WTC11 (cell line): Measurements from ENCODE around the gene WWP2.

Experiments
- CREM ChIP-seq: sonication (generic); formaldehyde crosslinking; IDR thresholded peaks from 2 replicates; pipeline ENCODE4 v1.8.1; 2022; ENCODE audit warnings: mild to moderate bottlenecking, missing genetic modification reagents, moderate library complexity
- HMGXB4 ChIP-seq: sonication (generic); formaldehyde crosslinking; IDR thresholded peaks from 2 replicates; pipeline ENCODE4 v1.8.1; 2023; ENCODE audit warnings: mild to moderate bottlenecking, moderate library complexity, missing genetic modification reagents
- MXD4 ChIP-seq: fragments of 250-450 bp; sonication (Bioruptor Pico); IDR thresholded peaks from 2 replicates; pipeline ENCODE4 v1.8.0; 2021; ENCODE audit warnings: mild to moderate bottlenecking, moderate library complexity, borderline replicate concordance

GRCh38 chr16:69925311-69925710 is 163.2 kb downstream of the WWP2 start:
- no peak for TF ChIP-seq CREM (CRISPR knock-in tag)
- no peak for TF ChIP-seq HMGXB4 (CRISPR knock-in tag)
- no peak for TF ChIP-seq MXD4 (CRISPR knock-in tag)
